ENCODE measurements around the gene NPAS3. TPM values are rescaled to one million over a fixed set of nuclear protein-coding genes. Genes with fewer than 3 reads are reported as not detected.
A peak's percentile ranks its signal among the peaks of the same experiment; 100 is the strongest.

Gene NPAS3
- total RNA-seq, 4 donors from 2014 or later, result 0.19 to 2.1 (median 1.7) TPM; not detected in 1

DNA sequence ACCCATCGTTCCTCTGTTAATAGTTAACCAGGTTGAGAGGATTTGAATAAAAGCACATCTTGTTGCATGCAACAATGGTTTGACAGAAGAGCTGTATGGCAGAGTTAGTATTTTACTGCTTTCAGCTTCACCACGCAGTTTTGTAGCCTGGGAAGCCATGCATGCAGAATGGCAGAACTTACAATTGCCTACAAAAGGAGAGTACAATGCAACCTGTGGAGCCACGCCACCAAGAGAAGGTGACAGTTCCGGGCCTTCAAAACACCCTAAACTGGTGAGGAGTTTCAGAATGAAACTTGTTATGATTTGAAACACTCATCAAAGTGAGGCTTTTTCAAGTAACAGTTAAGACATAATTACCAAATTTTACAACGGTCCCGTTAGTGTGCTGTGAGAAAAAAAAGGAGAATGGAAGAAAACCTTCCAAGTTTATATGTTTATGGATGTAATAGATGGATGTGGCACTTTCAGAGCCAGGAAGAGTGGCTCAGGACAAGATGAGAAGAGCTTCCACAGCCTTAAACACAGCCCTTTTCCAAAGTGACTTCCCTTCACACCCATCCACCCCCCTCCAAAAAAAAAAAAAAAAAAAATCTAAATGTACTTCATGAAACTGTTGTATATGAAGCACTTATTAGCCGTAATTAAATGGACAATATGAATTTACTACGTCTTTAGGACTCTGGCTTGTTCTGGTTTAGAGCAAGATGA lies 853.5 kb downstream of the NPAS3 start:
- TF ChIP-seq, protein P1, sequence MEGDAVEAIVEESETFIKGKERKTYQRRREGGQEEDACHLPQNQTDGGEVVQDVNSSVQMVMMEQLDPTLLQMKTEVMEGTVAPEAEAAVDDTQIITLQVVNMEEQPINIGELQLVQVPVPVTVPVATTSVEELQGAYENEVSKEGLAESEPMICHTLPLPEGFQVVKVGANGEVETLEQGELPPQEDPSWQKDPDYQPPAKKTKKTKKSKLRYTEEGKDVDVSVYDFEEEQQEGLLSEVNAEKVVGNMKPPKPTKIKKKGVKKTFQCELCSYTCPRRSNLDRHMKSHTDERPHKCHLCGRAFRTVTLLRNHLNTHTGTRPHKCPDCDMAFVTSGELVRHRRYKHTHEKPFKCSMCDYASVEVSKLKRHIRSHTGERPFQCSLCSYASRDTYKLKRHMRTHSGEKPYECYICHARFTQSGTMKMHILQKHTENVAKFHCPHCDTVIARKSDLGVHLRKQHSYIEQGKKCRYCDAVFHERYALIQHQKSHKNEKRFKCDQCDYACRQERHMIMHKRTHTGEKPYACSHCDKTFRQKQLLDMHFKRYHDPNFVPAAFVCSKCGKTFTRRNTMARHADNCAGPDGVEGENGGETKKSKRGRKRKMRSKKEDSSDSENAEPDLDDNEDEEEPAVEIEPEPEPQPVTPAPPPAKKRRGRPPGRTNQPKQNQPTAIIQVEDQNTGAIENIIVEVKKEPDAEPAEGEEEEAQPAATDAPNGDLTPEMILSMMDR (IDR thresholded peaks at IDR 0.05), result no peak
- no peak for TF ChIP-seq POLR2A (IDR thresholded peaks at IDR 0.05)
- Histone ChIP-seq H3K27me3 (no peaks in the 10 kb centered on the region), H3K4me3 (no peak overlapping the region), H3K4me1 (peaks cover 0 to 12% (median 0%) of the 10 kb centered on the region in 4 donors), H3K27ac (no peak overlapping the region), H3K36me3 (no peaks in the 10 kb centered on the region), H3K9me3 (no peaks in the 10 kb centered on the region)
- DNase-seq, result no peak

DNA sequence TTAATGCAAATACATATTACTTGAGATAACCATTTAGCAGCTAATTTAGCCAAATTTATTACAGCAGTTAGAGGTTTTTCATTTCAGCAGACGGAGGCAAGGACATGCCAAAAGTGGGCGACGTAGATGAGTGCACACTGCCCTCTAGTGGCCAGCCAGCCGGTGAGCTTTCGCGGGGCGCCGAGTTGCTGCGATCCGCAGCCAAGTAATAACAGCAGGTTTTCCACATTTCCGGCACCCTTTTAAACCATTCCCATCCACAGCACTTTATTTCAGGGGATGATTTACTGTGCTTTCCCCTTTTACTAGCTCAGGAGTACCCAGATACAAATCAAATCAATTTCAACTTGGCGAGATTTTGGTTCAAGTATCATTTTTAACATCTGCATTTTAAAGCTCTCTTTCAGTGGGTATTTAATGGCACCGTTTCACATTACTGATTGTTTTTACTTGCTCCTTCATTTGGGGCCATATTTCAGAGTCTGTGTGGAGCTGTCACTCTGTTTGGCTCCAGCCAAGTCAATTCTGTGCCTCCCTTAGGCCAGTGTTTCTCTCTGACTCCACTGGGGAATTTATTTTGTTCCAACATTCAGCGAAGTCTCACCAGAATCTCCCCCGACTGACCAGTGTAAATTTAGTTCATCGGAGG lies 854.2 kb downstream of the NPAS3 start:
- Histone ChIP-seq H3K27me3 (no peaks in the 10 kb centered on the region), H3K9me3 (no peaks in the 10 kb centered on the region), H3K36me3 (no peaks in the 10 kb centered on the region), H3K27ac (no peak overlapping the region), H3K4me3 (peak overlapping the region in 1 of 4 donors; percentile 23), H3K4me1 (peaks cover 0 to 12% (median 0%) of the 10 kb centered on the region in 4 donors)
- TF ChIP-seq POLR2A (IDR thresholded peaks at IDR 0.05), result no peak
- TF ChIP-seq, protein P1 (IDR thresholded peaks at IDR 0.05), result peak; percentile 38 to 88 (median 74)
- DNase-seq, result peak; percentile 38 to 86 (median 81)

DNA sequence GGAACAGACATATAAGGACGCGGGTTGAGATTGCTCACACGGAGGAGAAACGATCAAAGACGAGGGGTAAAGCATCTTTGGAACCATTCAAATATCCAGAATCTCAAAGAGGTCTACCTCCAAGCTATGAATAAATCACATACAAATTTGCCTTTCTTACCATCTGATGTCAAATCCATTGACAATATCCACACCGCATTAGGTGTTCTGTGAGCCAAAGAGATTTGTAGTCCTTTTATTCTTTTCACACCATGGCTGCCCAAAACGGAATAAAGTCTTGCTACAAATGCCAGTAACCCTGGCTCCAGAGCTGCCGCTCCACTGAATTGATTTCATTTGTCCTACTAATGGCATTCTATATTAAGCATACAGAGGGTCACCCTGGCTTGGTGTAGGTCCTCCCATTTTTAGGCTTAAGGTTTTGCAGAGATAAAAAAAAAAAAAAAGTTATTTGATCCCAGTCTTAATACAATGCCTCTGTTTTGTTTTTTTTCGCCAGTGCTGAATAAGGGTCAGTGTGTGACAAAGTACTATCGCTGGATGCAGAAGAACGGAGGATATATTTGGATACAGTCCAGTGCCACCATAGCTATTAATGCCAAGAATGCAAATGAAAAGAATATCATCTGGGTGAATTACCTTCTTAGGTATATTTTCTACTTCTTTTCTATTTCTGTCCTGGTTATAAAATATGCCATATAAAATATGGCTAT lies 854.9 kb downstream of the NPAS3 start:
- no peak overlapping the region for H3K27ac ChIP-seq

GRCh38 chr14:33794791-33795305 lies 856.2 kb downstream of the NPAS3 start:
- H3K27me3 ChIP-seq, result no peaks in the 10 kb centered on the region
- peaks cover 0 to 12% (median 0%) of the 10 kb centered on the region in 4 donors for H3K4me1 ChIP-seq
- no peak for DNase-seq
- H3K4me3 ChIP-seq, result no peak overlapping the region
- H3K27ac ChIP-seq, result no peak overlapping the region
- no peaks in the 10 kb centered on the region for H3K36me3 ChIP-seq
- no peak for TF ChIP-seq POLR2A (IDR thresholded peaks at IDR 0.05)
- TF ChIP-seq, protein P1 (IDR thresholded peaks at IDR 0.05), result no peak
- no peaks in the 10 kb centered on the region for H3K9me3 ChIP-seq

More for the DNA sequence above, 854.9 kb downstream of the NPAS3 start:
- Histone ChIP-seq H3K27me3 (no peaks in the 10 kb centered on the region), H3K36me3 (no peaks in the 10 kb centered on the region), H3K4me1 (peaks cover 0 to 12% (median 0%) of the 10 kb centered on the region in 4 donors), H3K9me3 (no peaks in the 10 kb centered on the region), H3K4me3 (no peak overlapping the region)
- TF ChIP-seq POLR2A (IDR thresholded peaks at IDR 0.05), result no peak
- TF ChIP-seq, protein P1 (IDR thresholded peaks at IDR 0.05), result no peak
- no peak for DNase-seq

- H3K9me3 ChIP-seq, result no peaks in the 10 kb centered on the region
- H3K36me3 ChIP-seq, result no peaks in the 10 kb centered on the region
- peaks cover 0 to 12% (median 0%) of the 10 kb centered on the region in 4 donors for H3K4me1 ChIP-seq
- DNase-seq, result no peak
- TF ChIP-seq POLR2A (IDR thresholded peaks at IDR 0.05), result no peak
- TF ChIP-seq, protein P1 (IDR thresholded peaks at IDR 0.05), result no peak
- no peak overlapping the region for H3K4me3 ChIP-seq
- H3K27me3 ChIP-seq, result no peaks in the 10 kb centered on the region
- H3K27ac ChIP-seq, result no peak overlapping the region
These were observed 857.7 kb downstream of the NPAS3 start for GRCh38 chr14:33796356-33796755.
